GM10266 (cell line): Measurements from ENCODE around the gene RENBP.

Source experiments
- DNase-seq: peaks from one replicate; pipeline ENCODE4 v3.0.0; 2012; ENCODE audit errors: extremely low spot score
- CTCF ChIP-seq: IDR thresholded peaks from 2 replicates; pipeline ENCODE4 v1.5.1; 2012; ENCODE audit warnings: mild to moderate bottlenecking, low read depth; ENCODE audit not compliant: control insufficient read depth, insufficient read depth; ENCODE audit errors: missing control alignments

Gene RENBP

GRCh38 chrX:153969125-153969903, 24.9 kb upstream of the RENBP start:
- no peak for TF ChIP-seq CTCF
- no peak for DNase-seq

- no peak for DNase-seq
- TF ChIP-seq CTCF, result peak; percentile 38
These were observed 24.3 kb upstream of the RENBP start for GRCh38 chrX:153968754-153969124.

GRCh38 chrX:153968255-153968654, 23.8 kb upstream of the RENBP start:
- TF ChIP-seq CTCF, result no peak
- DNase-seq, result no peak

GRCh38 chrX:153967536-153968224, 23.2 kb upstream of the RENBP start:
- DNase-seq, result no peak
- no peak for TF ChIP-seq CTCF

- DNase-seq, result no peak
- no peak for TF ChIP-seq CTCF
These were observed 22.5 kb upstream of the RENBP start for GRCh38 chrX:153966841-153967535.

- no peak for DNase-seq
- TF ChIP-seq CTCF, result no peak
These were observed 21.8 kb upstream of the RENBP start for GRCh38 chrX:153966283-153966688.
